GM23248 (cell line): ENCODE measurements around the gene MUC3A.

Experiments
- EZH2 ChIP-seq: fragments of 200-600 bp; sonication (generic); IDR thresholded peaks from 2 replicates; pipeline ENCODE4 v1.6.1; 2018; ENCODE audit warnings: antibody characterized with exemption, mild to moderate bottlenecking; ENCODE audit not compliant: insufficient read depth, poor library complexity, severe bottlenecking
- EZH2phosphoT487 ChIP-seq: fragments of 200-600 bp; sonication (generic); IDR thresholded peaks from 2 replicates; pipeline ENCODE4 v1.6.1; 2018; ENCODE audit warnings: antibody characterized with exemption, moderate library complexity, mild to moderate bottlenecking, low read depth; ENCODE audit not compliant: insufficient read depth

DNA sequence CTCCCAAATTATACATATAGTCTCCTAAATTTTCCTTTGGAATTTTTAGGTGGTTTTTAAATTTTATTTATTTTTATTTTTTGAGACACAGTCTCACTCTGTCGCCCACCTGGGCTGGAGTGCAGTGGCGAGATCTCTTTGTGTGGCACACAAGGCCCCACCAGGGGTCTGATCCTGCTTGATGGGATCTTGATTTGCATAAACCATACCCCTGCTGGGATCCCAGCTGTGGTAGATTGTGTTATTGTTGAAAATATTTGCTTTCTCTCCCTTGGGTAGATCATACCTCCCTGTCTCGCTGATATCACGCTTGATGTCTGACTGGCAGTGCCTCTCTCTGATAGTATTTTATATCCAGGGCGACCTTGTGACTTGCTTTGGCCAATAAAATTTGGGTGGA lies 5.6 kb upstream of the MUC3A start:
- TF ChIP-seq EZH2 = no peak
- TF ChIP-seq EZH2phosphoT487 = no peak
